HepG2 (cell line): ENCODE data around the gene DENND4B. TPM values are rescaled to one million over a fixed set of nuclear protein-coding genes. Genes with fewer than 3 reads are reported as not detected.

ENCODE experiments used
- AHR ChIP-seq: IDR thresholded peaks from 2 replicates; pipeline ENCODE4 v1.6.1; 2018; ENCODE audit warnings: missing genetic modification reagents, missing compliant biosample characterization
- BRD4 ChIP-seq: sonication (generic); formaldehyde crosslinking; IDR thresholded peaks from 2 replicates; pipeline ENCODE4 v1.4.0; 2020; ENCODE audit warnings: missing genetic modification reagents
- GLMP ChIP-seq: sonication (generic); formaldehyde crosslinking; IDR thresholded peaks from 2 replicates; pipeline ENCODE4 v1.9.0; 2021; ENCODE audit warnings: missing genetic modification reagents, mild to moderate bottlenecking, borderline replicate concordance
- HMG20A ChIP-seq: IDR thresholded peaks from 2 replicates; pipeline ENCODE4 v1.6.1; 2016; ENCODE audit warnings: borderline replicate concordance
- JDP2 ChIP-seq: sonication (generic); formaldehyde crosslinking; IDR thresholded peaks from 2 replicates; pipeline ENCODE4 v1.8.1; 2022; ENCODE audit warnings: missing genetic modification reagents, borderline replicate concordance
- MLLT10 ChIP-seq: sonication (generic); formaldehyde crosslinking; IDR thresholded peaks from 2 replicates; pipeline ENCODE4 v1.4.0; 2020; ENCODE audit warnings: missing genetic modification reagents
- NFYC ChIP-seq: IDR thresholded peaks from 2 replicates; pipeline ENCODE4 v1.6.1; 2016; ENCODE audit warnings: missing genetic modification reagents, missing compliant biosample characterization
- POLR2AphosphoS5 ChIP-seq: IDR thresholded peaks from 2 replicates; pipeline ENCODE4 v1.6.1; 2012; ENCODE audit warnings: low read depth, low read length
- SOX5 ChIP-seq: IDR thresholded peaks from 2 replicates; pipeline ENCODE4 v1.6.1; 2016; ENCODE audit warnings: borderline replicate concordance
- TP53 ChIP-seq: sonication (generic); formaldehyde crosslinking; conservative IDR thresholded peaks from 2 replicates; pipeline ENCODE4 v1.4.0; 2020; ENCODE audit warnings: missing genetic modification reagents
- TRIM22 ChIP-seq: fragments of 450-650 bp; IDR thresholded peaks from 2 replicates; pipeline ENCODE4 v1.6.1; 2017
- ZBTB20 ChIP-seq: sonication (generic); formaldehyde crosslinking; IDR thresholded peaks from 2 replicates; pipeline ENCODE4 v1.8.1; 2023; ENCODE audit warnings: missing genetic modification reagents, low read depth, mild to moderate bottlenecking, borderline replicate concordance
- ZC3H13 ChIP-seq: sonication (generic); formaldehyde crosslinking; IDR thresholded peaks from 2 replicates; pipeline ENCODE4 v1.8.1; 2023; ENCODE audit warnings: mild to moderate bottlenecking, missing genetic modification reagents, moderate library complexity
- ZNF180 ChIP-seq: sonication (generic); formaldehyde crosslinking; IDR thresholded peaks from 2 replicates; pipeline ENCODE4 v1.4.0; 2020; ENCODE audit warnings: low read depth, missing genetic modification reagents, borderline replicate concordance
- ZNF274 ChIP-seq: sonication (generic); formaldehyde crosslinking; IDR thresholded peaks from 2 replicates; pipeline ENCODE4 v1.5.1; 2020; ENCODE audit warnings: mild to moderate bottlenecking, missing genetic modification reagents
- ZNF614 ChIP-seq: IDR thresholded peaks from 2 replicates; pipeline ENCODE4 v1.6.1; 2018; ENCODE audit warnings: missing biosample characterization, missing genetic modification reagents, inconsistent platforms, borderline replicate concordance
- ZNF674 ChIP-seq: sonication (generic); formaldehyde crosslinking; IDR thresholded peaks from 2 replicates; pipeline ENCODE4 v1.5.0; 2020; ENCODE audit warnings: low read depth, mild to moderate bottlenecking, missing genetic modification reagents
- ZNF746 ChIP-seq: sonication (generic); formaldehyde crosslinking; IDR thresholded peaks from 2 replicates; pipeline ENCODE4 v1.8.0; 2022; ENCODE audit warnings: mild to moderate bottlenecking, missing genetic modification reagents
- ZZZ3 ChIP-seq: sonication (generic); formaldehyde crosslinking; IDR thresholded peaks from 2 replicates; pipeline ENCODE4 v1.4.0; 2020; ENCODE audit warnings: missing genetic modification reagents, mild to moderate bottlenecking, borderline replicate concordance
- polyA plus RNA-seq, 8 experiments: library from polyadenylated mRNA; depleted of rRNA in 3 of 8; stranded (reverse) in 7 of 8; unstranded in 1 of 8; fragments of >200 nt; fragmentation: Illumina TruSeq in 4 of 8; extraction: Trizol in 4 of 8; gene quantifications; 2 replicates each; pipeline versions ENCODE4 v1.2.1 to v1.2.3, GENCODE V29; 2011 to 2016; ENCODE audit warnings: low read depth in 4 of 8, missing spikeins in 1 of 8, mixed read lengths in 1 of 8; ENCODE audit not compliant: insufficient read depth in 1 of 8
- total RNA-seq, 5 experiments: library from RNA; depleted of rRNA; stranded (reverse); fragments of >200 nt; fragmentation: Illumina TruSeq; extraction: Trizol; gene quantifications; 2 replicates each; pipeline ENCODE4 v1.2.3, GENCODE V29; 2016; ENCODE audit warnings: low read depth in 1 of 5
- TF ChIP-seq, protein P1 (sequence below): sonication (generic); formaldehyde crosslinking; IDR thresholded peaks from 2 replicates; pipeline ENCODE4 v1.4.0; 2020; ENCODE audit warnings: missing genetic modification reagents
- TF ChIP-seq, protein P2 (sequence below): sonication (generic); formaldehyde crosslinking; IDR thresholded peaks from 2 replicates; pipeline ENCODE4 v1.5.0; 2020; ENCODE audit warnings: mild to moderate bottlenecking, missing genetic modification reagents

Gene DENND4B
- total and polyA plus RNA-seq, 2 of the 13 experiments (the other 11 are each of a cell fraction or from before 2014, with no cell fraction given): 15.1 to 20.3 TPM

DNA sequence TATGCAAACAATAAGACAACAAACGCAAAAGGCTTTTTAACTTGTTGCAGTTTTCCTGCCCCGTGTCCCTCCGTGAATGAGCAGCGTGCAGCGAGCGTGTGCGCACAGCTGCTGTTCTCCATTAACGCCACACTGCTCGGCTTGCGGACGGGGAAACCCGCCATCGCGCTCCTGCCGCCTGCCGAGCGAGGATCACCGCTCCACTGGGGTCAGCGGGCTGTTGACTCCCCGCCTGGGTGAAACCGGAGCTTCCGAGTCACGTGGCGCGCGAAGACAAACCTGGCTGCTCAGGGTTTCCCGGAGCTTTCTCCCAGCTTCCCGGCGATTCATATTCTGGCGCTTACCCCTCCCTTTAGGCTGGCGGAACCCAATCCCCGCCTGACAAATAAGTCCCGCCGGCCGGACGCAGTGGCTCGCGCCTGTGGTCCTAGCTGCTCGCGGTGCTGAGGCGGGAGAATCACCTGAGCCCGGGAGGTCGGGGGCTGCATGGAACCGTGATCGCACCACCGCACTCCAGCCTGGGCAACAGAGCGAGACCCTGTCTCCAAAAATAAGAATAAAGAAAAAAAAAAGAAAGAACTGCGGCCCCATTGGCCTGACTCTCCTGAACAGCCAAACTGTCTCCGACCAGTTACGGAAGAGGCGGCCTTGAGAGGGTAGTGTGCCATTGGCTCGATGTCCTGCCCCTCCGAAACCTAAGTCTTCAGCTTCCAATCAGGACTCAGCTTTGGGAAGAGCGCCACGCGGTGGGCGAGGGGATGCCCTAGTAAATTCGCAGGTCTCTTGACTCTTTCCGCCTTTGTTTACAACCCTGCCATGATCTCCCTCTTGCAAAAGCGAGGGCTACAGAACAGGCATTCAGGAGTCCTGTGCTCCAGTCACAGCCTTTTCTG, 20.8 kb upstream of the DENND4B start, which contains the start of gene CREB3L4 (continued):
- TF ChIP-seq ZNF180 (CRISPR knock-in tag) (no peak), ZBTB20 (peak; percentile 89; the same call in 1 of the 2 replicates), ZNF746 (CRISPR knock-in tag) (peak; percentile 34), ZNF674 (no peak), AHR (CRISPR knock-in tag) (no peak), ZC3H13 (peak; percentile 84), GLMP (CRISPR knock-in tag) (no peak), POLR2AphosphoS5 (peak; percentile 86), NFYC (CRISPR knock-in tag) (peak; percentile 97), MLLT10 (CRISPR knock-in tag) (no peak), HMG20A (CRISPR knock-in tag) (no peak), ZNF274 (CRISPR knock-in tag) (peak; percentile 88; the same call in 1 of the 2 replicates), TRIM22 (no peak), ZZZ3 (CRISPR knock-in tag) (0 out of 2 replicates have a peak, but pooled peaks have one; percentile 24), SOX5 (no peak; the same call in 1 of the 2 replicates), TP53 (peak; percentile 79; the same call in 1 of the 2 replicates), ZNF614 (CRISPR knock-in tag) (peak; percentile 30; the same call in 1 of the 2 replicates), JDP2 (CRISPR knock-in tag) (no peak; the same call in 1 of the 2 replicates), BRD4 (CRISPR knock-in tag) (0 out of 2 replicates have a peak, but pooled peaks have one; percentile 48)
- TF ChIP-seq, protein P1, sequence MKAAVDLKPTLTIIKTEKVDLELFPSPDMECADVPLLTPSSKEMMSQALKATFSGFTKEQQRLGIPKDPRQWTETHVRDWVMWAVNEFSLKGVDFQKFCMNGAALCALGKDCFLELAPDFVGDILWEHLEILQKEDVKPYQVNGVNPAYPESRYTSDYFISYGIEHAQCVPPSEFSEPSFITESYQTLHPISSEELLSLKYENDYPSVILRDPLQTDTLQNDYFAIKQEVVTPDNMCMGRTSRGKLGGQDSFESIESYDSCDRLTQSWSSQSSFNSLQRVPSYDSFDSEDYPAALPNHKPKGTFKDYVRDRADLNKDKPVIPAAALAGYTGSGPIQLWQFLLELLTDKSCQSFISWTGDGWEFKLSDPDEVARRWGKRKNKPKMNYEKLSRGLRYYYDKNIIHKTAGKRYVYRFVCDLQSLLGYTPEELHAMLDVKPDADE (CRISPR knock-in tag): no peak
- TF ChIP-seq, protein P2, sequence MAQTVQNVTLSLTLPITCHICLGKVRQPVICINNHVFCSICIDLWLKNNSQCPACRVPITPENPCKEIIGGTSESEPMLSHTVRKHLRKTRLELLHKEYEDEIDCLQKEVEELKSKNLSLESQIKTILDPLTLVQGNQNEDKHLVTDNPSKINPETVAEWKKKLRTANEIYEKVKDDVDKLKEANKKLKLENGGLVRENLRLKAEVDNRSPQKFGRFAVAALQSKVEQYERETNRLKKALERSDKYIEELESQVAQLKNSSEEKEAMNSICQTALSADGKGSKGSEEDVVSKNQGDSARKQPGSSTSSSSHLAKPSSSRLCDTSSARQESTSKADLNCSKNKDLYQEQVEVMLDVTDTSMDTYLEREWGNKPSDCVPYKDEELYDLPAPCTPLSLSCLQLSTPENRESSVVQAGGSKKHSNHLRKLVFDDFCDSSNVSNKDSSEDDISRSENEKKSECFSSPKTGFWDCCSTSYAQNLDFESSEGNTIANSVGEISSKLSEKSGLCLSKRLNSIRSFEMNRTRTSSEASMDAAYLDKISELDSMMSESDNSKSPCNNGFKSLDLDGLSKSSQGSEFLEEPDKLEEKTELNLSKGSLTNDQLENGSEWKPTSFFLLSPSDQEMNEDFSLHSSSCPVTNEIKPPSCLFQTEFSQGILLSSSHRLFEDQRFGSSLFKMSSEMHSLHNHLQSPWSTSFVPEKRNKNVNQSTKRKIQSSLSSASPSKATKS (CRISPR knock-in tag): no peak
